ENCODE results near the gene LOXHD1.

The LOXHD1 gene

GRCh38 chr18:46480226-46480625, 176.8 kb downstream of the LOXHD1 start:
- DNase-seq (ENCODE audit: low read depth in 2 of 2), result no peak

- no peak for DNase-seq (ENCODE audit: low read depth in 2 of 2)
These were observed 178.2 kb downstream of the LOXHD1 start for GRCh38 chr18:46478796-46479195.

- DNase-seq (ENCODE audit: low read depth in 2 of 2), result no peak
These were observed 179.5 kb downstream of the LOXHD1 start for GRCh38 chr18:46477425-46478011.

GRCh38 chr18:46475390-46475752, 181.6 kb downstream of the LOXHD1 start:
- no peak for DNase-seq (ENCODE audit: low read depth in 2 of 2)

GRCh38 chr18:46474487-46475389, 182.3 kb downstream of the LOXHD1 start:
- no peak for DNase-seq (ENCODE audit: low read depth in 2 of 2)

- DNase-seq (ENCODE audit: low read depth in 2 of 2), result no peak
These were observed 185.1 kb downstream of the LOXHD1 start for GRCh38 chr18:46471809-46472498.

DNA sequence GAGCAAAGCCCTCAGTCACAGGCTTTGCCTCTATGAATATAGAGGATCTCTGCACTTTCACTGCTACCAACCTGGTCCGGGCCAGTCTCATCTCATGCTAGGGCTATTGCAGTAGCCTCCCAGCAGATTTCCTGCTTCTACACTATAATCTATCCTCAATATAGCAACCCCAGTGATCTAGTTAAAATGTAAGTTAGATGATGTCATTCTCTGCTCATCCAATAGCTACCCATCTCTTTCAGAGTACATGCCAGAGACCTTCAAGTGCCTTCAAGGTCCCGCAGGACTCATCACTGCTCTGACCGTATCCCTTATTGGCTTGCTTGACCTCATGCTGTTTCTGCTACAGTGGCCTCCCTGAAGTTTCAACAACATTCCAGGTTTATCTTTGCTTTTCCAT, 186.3 kb downstream of the LOXHD1 start:
- DNase-seq (ENCODE audit: low read depth in 2 of 2), result no peak

GRCh38 chr18:46469186-46469915, 187.7 kb downstream of the LOXHD1 start:
- DNase-seq (ENCODE audit: low read depth in 2 of 2), result no peak

DNA sequence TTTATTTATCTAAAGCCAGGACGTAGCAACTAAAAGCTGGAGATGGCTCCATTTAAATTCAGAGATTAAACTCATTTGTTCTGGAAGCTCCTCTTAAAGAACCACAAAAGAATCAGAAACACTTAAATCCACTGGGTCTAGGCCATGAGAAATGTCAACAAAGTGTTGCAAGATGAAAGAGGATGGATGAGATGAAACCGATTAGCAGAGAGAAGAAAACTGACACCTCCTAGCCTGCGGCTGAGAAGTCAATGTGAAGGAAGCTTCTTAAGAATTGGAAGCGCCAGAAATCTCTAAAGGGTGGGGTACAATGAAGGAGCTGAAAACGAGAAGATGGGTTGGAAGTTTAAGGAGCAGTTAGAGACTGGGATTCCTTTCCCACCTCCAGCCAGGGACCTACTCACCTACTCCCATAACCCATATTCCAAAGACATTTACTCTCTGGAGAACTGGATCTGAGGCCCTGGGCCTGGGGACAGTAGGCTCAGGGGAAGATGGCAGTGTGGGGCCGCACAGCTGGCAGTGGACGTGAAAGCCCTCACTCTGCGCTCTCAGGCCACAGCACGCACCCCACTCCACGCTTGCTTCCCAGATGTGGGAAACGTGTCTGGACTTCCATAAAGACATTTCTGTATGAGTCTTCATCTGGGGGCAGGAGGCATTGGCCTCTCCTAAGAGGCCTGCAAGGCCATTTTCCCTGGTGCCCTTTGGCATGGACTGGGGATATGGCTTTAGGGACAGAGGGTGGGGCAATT, 188.4 kb downstream of the LOXHD1 start:
- DNase-seq (ENCODE audit: low read depth in 2 of 2), result no peak

DNA sequence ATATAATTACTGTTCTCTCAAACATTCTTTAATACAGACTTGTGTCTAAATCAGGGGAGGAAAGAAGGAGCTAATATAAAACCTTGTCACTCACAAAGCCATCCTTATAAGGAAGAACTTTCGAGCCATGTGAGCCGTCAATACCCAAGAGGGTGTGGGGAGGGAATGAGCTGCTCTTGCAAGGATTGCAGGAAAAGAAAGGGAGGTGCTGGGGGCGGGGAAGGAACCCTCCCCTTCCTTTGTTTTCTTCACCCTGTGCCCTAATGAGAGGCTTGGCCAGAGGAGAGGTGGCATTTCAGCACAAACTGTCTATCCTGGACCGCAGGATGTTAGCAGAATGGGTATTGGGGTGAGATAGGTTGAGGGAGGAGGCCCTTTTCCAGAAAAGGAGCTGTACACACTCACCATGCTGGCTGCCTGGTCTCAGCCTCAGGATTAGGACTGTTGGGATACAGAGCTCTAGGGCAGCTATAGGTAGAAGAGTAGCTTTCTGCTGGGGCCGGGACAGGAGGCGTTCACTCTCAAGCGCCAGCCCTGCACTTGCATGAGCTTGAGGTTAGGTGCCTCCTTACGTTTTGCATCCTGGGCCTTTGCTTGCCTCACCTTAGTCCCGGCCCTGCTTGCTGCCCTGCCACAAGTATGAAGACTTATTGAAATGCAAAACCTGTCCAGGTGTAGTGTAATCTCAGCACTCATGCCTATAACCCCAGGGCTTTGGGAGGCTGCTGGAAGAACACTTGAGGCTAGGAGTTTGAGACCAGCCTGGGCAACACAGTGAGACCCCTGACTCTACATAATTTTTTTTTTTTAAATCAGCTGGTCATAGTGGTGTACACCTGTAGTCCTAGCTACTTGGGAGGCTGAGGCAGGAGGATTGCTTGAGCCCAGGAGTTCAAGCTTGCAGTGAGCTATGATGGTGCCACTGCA, 190.5 kb downstream of the LOXHD1 start:
- DNase-seq (ENCODE audit: low read depth in 2 of 2), result no peak

DNA sequence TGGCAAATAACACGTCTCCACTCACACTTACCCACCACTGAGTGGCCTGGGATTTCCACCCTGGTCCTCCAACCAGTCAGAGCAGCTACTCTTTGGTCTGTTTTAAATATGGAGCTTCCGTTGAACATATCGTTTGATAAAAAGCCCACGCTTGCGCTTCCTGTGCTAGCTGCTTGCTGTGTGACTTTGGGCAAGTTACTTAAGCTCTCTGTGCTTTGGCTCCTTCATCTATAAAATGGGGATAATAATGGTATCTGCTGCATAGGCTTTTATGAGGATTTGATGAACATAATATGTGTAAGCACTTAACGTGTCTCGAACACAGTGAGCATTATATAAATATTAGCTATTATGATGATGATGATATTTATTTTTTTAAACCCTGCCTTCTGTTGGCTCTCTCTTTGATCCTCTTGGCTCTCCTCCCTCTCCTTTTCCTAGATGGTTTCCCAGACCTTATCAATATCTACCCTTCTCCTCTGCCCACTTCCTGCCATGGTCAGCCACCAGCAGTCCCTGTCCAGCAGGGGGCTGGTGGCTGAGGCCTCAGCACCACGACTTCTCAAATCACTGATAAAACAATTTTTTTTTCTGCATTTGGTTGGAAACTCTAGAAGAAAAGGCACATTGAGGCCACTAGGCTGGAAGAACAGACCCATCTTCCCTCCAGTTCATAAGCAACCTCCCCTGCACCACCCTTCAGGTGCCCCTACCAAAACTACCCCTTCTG, 191.9 kb downstream of the LOXHD1 start:
- DNase-seq (ENCODE audit: low read depth in 2 of 2), result no peak

- no peak for DNase-seq (ENCODE audit: low read depth in 2 of 2)
These were observed 194.5 kb downstream of the LOXHD1 start for GRCh38 chr18:46462523-46462922.

DNA sequence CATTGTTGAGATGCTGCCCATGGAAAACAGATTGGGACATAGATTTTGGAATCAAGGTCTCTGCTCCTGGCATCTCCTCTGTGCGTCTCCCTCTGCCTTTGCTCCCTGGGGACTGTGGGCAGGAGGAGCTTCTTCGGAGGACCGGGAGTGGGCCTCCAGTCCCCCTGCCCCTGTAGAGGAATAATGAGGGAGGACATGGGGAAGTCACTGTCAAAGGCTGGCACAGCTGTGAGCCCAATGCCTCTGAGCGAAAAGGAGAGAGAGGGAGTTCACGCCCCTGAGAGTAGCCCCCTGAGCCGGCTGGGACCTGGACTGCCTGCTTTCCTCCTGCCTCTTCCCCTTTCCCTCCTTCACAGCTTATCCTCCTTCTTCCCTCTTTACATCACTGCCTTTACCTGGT, 195.0 kb downstream of the LOXHD1 start:
- no peak for DNase-seq (ENCODE audit: low read depth in 2 of 2)

- no peak for DNase-seq (ENCODE audit: low read depth in 2 of 2)
These were observed 196.3 kb downstream of the LOXHD1 start for GRCh38 chr18:46460754-46461153.

DNA sequence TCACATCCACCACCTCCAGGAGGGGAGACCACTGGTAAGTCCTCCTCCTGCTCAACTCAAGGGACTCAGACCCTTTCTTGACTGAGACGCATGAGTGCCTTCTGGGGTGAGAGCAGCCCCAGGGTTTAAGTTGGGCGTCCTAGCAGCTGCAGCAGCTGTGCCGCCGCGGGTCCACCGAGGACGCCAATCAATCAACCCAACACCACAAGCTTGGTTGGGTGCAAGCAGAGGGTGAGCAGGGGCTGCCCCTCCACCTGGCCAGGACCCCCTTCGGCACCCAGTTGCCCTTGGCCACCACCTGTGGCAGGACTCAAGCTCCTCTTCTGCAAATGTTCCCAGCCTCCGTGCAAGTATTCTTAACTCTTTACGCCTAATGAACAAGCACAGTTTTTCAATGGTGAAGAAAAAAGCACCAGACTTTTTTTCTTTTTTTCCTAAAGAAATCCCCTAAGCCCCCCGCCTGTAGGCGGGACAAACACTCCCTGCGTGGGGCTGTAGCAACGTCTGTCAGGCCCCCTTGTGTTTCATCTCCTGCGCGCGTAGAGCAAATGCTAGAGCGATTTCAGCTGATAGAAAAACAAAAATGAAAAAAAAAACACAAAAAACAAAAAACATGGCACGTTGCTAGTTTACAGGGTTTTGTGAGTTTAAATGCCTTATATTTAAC, 197.1 kb downstream of the LOXHD1 start:
- DNase-seq (ENCODE audit: low read depth in 2 of 2), result no peak

- DNase-seq (ENCODE audit: low read depth in 2 of 2), result no peak
These were observed 198.5 kb downstream of the LOXHD1 start for GRCh38 chr18:46458472-46458871.

- DNase-seq (ENCODE audit: low read depth in 2 of 2), result no peak
These were observed 200.3 kb downstream of the LOXHD1 start for GRCh38 chr18:46456691-46457090.

- no peak for DNase-seq (ENCODE audit: low read depth in 2 of 2)
These were observed 204.2 kb downstream of the LOXHD1 start for GRCh38 chr18:46452820-46453219.

DNA sequence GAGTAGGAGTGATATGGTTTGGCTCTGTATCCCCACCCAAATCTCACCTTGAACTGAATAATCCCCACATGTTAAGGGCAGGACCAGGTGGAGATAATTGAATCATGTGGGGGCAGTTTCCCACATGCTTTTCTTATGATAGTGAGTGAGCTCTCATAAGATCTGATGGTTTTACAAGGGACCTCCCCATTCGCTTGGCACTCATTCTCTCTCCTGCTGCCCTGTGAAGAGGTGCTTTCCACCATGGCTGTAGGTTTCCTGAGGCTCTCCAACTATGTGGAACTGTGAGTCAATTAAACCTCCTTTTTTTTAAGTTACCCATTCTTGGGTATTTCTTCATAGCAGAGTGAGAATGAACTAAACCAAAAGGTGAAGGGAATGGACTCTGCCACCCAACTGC, 207.5 kb downstream of the LOXHD1 start:
- no peak for DNase-seq (ENCODE audit: low read depth in 2 of 2)
